Measurements from ENCODE around the gene MAP4.
"Not testable (repeated sequence)": the region's sequence is repeated elsewhere in the genome, so short reads cannot be mapped to it uniquely, and the experiment has no call there.

MAP4 gene

DNA sequence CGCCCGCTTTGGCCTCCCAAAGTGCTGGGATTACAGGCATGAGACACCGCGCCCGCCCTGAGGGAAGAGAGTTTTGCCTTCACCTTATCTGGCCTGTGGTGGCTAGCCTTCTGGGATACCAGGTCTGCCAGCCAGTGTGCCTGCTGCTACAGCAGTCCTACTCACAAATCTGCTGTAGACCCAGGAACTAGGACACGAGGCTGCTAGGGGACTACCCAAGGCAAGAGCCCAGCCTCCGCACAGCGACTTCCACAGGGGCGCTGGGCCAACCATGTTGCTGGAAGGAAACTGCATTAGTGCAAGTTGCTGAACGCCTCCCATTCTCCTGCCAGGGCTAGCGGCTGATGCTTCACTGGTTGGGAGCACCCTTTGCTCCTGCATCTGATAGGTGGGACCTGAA lies 159.5 kb downstream of the MAP4 start:
- DNase-seq = no peak

- no peak for DNase-seq
Observed at GRCh38 chr3:47855461-47856383, 160.5 kb downstream of the MAP4 start.

DNA sequence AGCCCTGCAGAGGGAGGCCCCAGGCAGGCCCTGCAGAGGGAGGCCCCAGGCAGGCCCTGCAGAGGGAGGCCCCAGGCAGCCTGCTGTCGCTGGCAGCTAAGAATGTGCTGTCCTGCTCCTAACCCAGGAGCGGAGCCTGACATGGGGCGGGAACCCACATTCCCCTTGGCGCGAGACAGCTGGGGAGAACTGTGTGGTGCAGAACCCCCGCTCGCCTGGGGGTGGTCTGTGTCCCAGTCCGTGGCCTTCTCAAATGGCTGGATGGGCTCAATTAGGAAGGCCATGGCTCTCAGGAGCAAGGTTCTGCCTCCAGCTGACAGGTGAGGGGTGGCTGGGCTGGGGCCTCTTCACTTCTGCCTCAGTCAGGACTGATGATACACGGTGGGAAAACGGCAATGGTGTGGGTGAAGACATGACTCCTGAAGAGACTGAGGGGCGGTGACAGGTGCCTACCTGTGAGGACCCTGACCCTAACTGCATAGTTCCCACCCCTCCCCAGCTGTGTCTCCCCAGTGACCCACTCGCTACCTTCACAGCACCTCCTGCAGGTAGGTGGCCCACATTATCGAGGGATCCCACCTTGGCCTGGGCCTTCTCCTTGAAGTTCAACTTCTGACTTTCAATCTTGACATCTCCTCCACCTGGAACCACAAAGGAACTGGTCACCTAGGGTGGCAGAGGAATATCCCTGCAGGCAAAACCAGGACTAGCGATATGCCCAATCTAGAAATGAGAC lies 161.3 kb downstream of the MAP4 start:
- no peak for DNase-seq

- no peak for DNase-seq
Observed at GRCh38 chr3:47854267-47854666, 161.9 kb downstream of the MAP4 start.

DNA sequence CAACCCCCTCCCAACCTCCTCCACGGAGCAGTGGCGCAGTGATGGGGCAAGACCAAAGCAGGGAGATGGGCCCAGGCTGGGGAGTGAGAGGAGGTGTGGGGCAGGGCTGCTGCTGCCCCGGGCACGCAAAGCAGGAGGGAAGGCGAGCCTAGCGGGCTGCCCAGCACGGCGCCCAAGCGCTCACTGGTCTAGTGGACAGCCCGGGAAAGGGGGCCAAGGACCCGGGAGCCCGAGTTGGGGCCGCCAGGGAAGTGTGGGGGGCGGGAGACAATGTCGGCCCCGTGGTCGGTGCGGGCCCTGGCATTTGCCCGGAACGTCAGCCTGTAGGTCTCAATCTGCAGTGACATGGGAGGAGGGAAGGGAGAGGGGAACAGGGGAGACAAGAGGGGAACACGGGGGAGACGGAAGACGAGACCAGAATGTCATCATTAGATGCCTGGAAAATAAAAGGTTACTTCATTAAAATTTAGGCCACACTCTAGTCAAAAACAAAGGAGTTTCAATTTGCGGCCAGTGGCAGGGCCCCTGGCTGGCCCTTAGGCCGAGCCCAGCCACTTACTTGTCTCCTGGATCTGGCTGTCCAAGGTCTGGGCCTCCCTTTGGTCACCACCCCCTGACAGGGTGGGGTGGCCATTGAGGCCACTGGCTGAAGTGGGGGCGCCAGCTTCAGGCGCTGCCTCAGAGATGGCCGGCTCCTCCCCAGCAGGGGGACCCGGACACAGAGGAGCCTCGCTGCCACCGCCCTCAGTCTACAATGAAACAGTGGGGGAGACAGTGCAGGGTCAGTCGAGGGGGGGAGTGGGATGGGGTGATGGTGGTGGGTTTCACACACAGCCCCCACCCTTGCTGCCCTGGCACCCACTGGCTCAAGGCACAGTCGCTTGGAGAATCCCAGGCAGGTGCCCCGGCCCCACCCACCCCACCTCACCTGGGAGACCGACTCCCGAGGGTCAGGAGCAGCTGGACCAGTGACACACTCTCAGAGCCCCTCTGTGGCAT lies 163.3 kb downstream of the MAP4 start:
- no peak for DNase-seq

DNA sequence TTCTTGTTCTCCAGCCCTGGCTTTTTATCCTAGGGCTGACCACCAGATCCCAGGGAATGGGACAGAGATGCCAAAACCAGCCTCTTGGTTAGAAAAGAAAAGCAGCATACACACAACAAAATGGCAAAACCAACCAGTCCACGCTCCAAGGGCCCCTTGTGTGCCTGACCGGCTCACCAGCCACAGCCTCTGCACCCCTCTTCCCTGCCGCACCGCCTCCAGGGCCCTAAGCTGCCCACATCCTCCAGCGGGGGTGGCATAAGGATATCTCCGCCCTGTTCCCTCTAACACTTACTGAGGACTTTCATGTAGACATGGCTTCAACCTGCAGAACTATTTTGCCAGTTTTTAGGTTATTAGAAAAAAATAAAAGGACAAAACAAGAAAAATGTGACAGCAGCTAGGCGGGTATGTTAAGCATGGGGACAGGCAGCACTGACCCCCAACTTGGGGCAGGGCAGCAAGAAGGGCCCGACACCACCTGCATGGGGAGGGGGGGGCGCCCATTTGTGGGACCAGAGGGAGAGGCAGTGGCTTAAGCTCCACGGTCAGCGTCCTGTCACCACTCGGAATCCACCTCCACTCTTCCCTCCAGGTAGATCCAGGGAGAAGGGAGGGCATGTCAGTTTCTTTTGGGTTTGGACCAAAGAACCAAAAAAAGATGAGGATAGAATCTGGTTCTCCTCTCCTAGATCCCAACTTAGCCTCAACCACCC lies 164.2 kb downstream of the MAP4 start:
- no peak for DNase-seq

- no peak for DNase-seq
Observed at GRCh38 chr3:47850564-47851410, 165.4 kb downstream of the MAP4 start.

DNA sequence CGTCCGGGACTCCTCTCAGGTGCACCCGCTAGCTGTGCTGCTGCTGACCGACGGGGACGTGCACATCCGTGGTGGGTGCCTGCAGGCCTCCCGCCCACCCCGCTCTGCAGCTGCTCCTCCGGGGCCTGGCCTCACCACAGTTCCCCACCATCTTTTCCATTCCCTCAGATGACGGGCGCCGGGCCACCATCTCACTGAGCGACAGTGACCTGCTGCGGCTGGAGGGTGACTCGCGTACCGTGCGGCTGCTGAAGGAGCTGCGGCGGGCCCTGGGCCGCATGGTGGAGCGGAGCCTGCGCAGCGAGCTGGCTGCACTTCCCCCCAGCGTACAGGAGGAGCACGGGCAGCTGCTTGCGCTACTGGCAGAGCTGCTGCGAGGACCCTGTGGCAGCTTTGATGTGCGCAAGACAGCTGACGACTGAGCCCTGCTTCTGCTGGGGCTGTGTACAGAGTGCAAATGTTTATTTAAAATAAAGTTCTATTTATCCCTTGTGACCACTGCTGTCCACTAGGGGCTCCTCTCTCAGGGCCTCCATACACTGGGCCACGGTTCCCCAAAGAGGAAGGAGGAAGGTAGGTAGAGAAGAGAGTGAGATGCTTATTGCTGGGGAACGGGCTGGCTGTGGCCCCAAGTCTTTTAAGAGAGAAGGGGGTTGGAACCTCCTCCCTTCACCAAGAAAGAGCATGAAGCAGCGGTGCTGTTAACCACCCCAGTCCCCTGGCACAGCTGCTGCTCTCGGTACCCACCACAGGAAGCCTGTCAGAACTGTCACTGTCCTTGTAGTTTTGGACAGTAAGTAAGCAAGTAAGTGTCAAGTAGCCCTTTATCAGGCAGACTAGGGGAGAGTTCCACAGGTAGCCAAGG lies 166.3 kb downstream of the MAP4 start:
- DNase-seq = no peak

DNA sequence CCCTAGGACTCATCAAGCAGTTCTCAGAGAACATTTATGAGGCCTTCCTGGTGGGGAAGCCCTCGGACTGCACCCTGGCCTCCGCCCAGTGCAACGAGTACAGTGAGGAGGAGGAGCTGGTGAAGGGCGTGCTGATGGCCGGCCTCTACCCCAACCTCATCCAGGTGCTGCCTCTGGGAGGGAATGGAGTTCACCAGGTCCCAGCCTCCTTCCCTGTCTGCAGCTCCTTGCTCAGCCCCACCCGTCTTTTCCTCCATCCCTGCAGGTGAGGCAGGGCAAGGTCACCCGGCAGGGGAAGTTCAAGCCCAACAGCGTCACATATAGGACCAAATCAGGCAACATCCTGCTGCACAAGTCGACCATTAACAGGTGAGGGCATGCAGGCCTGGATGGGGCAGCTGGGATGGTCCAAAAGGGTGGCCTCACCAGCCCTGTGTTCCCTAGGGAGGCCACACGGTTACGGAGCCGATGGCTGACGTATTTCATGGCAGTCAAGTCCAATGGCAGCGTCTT lies 167.0 kb downstream of the MAP4 start:
- DNase-seq = no peak

- no peak for DNase-seq
Observed at GRCh38 chr3:47848599-47849117, 167.6 kb downstream of the MAP4 start.

DNA sequence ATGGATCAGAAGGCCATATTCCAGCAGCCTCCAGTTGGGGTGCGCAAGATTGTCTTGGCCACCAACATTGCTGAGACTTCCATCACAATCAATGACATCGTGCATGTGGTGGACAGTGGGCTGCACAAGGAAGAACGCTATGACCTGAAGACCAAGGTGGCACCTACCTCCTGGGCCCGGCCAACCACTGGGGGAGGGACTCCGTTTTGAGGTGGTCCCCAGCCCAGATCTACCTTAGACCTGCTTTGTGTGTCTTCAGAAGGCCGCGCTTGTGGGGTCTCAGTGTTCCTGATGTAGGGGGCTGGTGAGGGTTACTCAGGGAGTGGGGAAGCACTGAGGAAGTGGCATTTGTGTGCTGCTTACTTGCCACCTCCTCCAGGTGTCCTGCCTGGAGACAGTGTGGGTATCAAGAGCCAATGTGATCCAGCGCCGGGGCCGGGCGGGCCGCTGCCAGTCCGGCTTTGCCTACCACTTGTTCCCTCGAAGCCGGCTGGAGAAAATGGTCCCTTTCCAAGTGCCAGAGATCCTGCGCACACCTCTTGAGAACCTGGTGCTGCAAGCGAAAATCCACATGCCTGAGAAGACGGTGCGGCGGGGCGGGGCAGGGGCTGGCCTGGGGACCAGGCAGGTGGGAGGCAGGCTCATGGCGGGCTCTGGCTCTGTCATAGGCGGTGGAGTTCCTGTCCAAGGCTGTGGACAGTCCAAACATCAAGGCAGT lies 168.3 kb downstream of the MAP4 start:
- no peak for DNase-seq

DNA sequence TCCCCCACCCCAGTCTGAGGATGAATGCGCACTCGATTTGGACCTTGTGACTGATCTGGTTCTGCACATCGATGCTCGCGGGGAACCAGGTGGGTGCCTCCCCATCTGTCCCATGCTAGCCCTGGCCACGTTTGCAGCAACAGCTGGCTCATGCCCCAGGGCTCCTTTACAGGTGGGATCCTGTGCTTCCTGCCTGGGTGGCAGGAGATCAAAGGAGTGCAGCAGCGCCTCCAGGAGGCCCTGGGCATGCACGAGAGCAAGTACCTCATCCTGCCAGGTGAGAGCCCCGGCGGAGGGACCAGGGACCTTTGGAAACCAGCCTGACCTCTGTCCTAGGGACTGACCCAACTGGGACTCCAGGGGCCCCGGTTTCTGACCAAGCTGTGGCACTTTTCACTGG lies 169.0 kb downstream of the MAP4 start:
- no peak for DNase-seq

DNA sequence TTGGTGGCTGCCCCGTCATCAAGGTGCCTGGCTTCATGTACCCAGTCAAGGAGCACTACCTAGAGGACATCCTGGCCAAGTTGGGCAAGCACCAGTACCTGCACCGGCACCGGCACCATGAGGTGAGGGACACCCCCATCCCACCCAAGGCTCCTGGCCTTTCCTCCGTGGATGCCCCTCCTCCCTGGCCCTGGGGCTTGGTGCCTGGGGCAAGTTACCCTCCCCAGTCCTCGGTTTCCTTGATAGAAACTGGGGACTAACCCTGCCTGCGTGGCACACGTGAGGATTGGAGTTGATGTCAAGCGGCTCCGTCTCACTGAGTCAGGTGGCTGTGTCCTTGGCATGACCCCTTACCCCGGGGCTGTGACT lies 169.4 kb downstream of the MAP4 start:
- no peak for DNase-seq

DNA sequence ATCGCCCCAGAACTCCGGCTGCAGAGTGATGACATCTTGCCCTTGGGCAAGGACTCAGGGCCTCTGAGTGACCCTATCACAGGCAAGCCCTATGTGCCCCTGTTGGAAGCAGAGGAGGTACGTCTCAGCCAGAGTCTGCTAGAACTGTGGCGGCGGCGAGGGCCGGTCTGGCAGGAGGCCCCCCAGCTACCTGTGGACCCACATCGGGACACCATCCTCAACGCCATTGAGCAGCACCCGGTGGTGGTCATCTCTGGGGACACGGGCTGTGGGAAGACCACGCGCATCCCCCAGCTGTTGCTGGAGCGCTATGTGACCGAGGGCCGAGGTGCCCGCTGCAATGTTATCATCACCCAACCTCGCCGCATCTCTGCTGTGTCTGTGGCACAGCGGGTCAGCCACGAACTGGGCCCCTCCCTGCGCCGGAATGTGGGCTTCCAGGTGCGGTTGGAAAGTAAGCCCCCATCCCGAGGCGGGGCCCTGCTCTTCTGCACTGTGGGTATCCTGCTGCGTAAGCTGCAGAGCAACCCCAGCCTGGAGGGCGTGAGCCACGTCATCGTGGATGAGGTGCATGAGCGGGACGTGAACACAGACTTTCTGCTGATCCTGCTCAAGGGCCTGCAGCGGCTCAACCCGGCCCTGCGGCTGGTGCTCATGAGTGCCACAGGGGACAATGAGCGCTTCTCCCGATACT lies 169.9 kb downstream of the MAP4 start:
- no peak for DNase-seq

DNA sequence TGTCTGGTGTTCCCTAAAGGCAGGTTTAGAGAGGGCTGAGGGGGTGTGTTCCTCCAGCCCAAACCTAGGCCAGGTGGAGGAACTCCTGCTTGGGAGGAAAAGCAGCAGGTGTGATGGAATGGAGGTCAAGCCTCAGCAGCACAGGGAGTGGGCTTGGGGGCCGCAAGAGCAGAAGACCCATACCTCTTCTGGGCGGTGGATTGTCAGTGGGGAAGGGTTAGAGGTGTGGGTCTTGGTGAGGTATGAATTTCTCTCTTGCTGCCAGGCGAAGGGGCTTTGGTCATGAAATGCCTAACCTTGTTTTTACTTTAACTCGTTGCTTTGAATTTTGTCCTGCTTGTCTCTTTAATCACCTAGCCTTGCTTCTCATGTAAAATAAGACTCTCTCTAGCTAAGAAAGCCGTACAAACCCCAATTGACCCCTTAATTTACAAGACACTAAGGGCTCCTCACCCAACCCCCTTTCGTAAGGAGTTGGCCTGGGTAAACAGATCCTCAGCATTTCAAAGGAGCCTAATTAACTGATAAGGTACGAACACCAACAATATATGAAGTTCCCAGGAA lies 174.3 kb downstream of the MAP4 start:
- DNase-seq = no peak

DNA sequence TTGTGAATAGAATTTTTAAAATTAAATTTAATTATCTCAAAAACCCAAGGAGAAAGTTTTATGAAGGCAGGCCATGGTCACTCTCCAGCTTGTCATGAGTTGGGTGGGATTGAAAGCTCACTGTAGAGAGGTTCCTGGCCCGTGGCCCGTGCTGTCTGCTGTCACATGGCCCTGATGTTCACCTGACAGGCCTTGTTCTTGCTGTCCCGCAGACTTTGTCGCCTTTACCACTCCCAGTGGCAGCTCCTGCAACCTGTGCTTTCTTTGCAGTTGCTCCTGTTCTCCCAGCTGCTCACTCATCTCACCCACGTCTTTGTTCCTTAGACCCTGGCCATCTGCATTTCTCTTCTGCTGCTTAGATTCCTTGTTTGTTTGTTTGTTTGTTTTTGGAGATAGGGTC lies 177.7 kb downstream of the MAP4 start:
- DNase-seq = no peak

DNA sequence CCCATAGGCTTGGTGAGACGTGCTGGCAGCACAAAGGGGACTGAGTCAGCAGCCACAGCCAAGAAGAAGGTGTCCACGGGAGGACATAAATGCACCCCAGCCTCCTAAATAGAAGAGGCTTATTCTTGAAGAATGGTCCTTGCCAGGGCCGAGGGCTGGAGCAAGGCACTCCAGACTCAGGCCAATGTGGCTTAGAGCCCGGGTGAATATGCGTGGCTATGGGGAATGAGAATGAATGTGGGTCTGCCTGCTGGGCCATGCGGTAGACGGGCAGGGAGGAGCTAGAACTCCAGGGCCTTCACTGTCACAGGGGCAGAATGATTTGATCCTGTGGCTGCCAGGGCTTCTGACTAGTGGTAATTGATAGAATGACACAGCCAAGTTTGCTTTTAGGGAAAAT lies 179.2 kb downstream of the MAP4 start:
- DNase-seq = no peak

DNA sequence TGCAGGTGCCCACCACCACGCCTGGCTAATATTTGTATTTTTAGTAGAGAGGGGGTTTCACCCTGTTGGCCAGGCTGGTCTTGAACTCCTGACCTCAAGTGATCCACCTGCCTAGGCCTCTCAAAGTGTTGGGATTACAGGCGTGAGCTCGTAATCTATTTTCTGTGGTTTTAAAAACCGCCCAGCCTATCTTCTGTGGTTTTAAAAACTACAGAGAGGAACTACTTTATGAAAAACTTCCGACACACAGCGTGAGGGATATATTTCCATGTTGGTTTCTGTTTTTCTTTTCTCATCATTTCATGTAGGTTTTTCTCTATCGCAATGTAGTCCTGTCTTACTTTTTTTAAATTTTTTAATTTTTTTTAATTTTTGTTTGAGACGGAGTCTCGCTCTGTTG lies 186.7 kb downstream of the MAP4 start:
- not testable (repeated sequence) for DNase-seq

Measured in NCI-H1930 (cell line).